Ammon's horn (tissue), 1 donor: ENCODE results near the gene ANKS1A.
"Not testable (repeated sequence)": the region's sequence is repeated elsewhere in the genome, so short reads cannot be mapped to it uniquely, and the experiment has no call there.

Source experiments
- DNase-seq: peaks from one replicate; pipeline ENCODE4 v3.0.0-alpha.2; 2016; ENCODE audit warnings: low spot score

The ANKS1A gene

GRCh38 chr6:34999153-34999552 lies 110.1 kb downstream of the ANKS1A start:
- not testable (repeated sequence) for DNase-seq

GRCh38 chr6:34999962-35000361 lies 110.9 kb downstream of the ANKS1A start:
- DNase-seq, result not testable (repeated sequence)

GRCh38 chr6:35001349-35001748 lies 112.3 kb downstream of the ANKS1A start:
- not testable (repeated sequence) for DNase-seq

GRCh38 chr6:35003886-35004530 lies 115.0 kb downstream of the ANKS1A start:
- not testable (repeated sequence) for DNase-seq

DNA sequence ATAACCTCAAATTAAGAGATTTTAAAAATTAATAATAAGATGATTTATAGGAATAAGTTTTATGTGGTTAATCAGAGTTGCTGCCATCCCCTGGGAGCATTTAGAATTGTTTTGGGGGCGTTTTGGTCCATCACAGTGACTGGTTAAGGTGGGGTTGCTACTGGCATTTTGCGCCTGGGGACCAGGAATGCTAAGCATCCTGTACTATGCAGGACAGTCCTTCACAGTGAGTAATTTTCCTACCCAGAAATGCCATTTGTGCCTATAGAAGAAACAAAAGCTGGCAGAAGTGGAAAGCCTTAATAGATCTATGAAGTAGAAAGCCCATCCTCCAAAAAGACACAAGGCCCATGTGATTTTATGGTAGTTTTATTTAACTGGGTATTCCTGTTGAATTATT lies 118.0 kb downstream of the ANKS1A start:
- DNase-seq, result no peak

GRCh38 chr6:35008858-35009257 lies 119.8 kb downstream of the ANKS1A start:
- DNase-seq, result peak; percentile 90

DNA sequence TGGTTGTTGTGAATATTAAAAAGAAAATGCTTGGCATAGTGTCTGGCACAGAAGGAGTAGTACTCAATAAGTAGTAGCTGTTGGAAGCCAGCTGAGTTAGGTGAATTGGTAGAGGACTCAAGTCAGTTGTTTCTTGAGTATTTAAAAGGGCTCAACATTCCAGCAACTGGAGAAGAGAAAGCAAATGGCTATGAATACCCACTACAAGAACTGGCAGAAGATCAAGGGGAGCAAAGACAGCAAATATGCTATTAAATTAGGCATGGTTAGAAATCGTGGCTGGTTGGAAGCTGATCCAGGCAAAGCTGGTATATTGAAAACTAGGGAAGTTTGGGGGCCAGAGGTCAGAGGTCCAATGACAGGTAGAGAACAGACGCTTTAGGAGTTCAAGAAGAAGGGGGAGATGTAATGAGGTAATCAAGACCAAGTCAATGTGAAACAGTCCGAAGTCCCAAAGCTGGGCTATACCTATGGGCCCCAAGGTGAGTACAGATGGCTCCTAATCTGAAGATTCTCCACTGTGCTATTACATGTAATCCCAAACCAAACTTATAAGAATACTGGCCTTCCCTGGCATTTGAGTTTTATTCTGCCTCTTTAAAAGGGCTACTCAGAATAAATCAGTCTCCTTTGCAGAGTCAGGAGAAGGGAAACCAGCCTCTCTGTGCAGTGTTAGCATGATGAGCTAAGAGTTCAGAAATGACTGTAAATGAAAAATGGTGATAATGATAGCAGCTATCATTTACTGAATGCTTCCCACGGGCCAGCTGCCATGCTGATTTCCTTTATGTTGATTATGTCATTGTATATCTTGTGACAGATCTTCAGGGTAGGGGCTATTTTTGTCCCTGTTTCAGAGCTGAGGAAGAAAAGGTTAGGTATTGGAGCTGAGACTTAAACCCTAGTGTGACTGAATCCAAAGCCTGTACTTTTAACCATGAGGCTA lies 122.3 kb downstream of the ANKS1A start:
- no peak for DNase-seq

DNA sequence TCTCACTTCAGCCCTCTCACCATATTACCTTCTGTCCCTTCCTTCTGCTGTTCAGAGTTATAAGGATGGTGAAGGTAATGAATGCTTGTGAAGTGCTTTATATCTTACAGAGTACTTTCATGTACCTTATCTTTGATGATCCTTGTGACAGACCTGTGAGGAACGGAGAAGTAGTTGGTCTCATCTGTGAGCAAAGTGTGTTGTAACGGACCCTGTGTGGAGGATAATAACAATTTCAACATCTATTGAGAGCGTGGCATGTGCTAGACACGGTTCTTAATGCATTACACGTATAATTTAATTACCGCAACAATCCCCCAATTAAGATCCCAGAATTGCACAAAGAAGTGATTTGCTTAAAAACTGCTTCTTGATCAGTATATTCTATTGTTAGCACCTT lies 124.6 kb downstream of the ANKS1A start:
- no peak for DNase-seq

DNA sequence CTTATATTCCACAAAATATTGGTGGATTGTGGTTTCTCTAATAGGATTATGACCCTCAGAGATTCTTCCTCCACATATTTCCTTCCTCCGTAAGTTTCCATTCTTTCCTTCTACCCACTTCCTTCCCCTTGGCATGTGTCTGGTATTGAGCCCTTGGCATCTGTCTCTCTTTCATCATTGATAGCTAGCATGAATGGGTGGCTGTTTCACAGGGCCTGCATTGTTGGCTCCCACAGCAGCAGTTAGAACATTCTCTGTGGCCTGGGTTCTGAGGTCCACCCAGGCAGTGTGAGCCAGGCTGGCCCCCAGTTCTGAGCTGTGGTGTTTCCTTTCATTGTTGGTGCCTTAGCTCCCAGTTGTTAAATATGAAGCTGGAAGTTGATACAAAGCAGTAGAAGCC lies 125.3 kb downstream of the ANKS1A start:
- DNase-seq, result peak; percentile 94

GRCh38 chr6:35014786-35015185 lies 125.7 kb downstream of the ANKS1A start:
- no peak for DNase-seq

- no peak for DNase-seq
Observed at GRCh38 chr6:35015476-35015875, 126.4 kb downstream of the ANKS1A start.

DNA sequence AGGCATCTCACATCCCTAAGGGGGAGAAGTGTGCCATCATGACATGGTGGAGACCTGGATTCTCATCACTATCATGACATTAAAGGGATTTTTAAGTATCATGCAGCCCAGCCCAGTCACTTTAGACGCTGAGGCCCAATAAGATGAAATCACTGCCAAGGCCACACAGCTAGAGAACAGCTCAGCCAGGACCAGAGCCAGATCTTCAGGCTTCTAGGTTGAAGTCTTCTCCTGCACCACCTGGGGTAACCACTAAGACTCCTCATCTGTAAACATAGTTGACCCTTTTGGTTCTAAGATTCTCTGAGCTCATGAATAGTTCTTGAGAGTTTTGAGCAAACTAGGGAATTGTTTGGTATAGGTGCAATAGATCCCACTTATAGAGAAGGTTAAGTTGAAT lies 126.9 kb downstream of the ANKS1A start:
- no peak for DNase-seq

DNA sequence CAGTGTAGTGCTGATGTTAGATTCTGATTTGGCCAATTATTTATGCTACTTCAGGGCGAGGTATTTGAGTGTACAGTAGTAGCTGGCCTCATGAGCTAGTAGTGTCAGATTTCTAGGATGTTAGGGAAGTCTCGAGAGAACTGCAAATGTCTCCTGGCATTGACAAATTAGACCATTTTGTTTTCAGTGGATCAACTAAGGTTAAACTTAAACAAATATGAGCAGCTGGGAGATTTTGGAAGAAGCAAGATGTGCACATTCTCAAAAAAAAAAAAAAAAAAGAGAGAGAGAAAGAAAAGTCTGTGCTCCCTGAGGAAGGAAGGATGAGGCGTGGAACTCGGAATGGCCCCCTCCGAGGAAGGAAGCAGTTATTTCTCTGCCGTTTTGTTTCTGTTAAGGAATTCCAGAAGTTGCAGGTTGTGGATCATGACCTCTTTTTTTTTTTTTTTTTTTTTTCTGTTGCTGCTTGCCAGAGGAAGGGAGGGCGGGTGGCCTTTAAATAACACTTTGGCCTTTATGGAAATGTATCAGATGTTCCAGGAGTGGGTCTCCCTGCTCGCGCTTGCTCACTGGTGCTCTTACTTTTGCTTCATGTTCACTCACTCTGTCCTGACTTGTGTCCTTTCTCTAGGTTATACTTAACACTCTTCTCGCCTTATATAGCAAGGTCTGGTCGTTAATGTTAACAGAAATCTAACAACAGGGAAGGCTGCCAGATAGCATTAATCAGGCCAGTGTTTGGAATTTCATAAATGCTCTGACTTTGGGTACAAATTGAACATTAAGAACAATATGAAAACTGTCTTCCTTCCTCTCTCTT lies 127.7 kb downstream of the ANKS1A start:
- no peak for DNase-seq

DNA sequence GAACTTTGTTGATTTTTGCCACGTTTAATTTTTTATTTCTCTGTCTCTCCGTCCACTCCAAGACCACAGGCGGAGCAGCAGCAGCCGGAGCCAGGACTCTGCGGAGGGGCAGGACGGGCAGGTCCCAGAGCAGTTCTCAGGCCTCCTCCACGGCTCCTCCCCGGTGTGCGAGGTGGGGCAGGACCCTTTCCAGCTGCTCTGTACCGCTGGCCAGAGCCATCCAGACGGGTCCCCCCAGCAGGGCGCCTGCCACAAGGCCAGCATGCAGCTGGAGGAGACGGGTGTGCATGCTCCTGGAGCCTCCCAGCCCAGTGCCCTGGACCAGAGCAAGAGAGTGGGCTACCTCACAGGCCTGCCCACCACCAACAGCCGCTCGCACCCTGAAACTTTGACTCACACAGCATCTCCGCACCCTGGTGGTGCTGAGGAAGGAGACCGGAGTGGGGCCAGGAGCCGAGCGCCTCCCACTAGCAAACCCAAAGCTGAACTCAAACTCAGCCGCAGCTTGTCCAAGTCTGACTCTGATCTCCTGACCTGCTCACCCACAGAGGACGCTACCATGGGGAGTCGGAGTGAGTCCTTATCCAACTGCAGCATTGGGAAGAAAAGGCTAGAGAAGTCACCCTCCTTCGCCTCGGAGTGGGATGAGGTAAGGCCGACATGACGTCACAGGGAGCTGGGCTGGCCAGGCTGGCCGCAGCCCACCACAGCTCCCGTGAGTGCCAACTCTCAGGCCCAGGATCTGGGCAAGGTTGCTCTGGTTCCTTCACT lies 128.5 kb downstream of the ANKS1A start:
- no peak for DNase-seq

DNA sequence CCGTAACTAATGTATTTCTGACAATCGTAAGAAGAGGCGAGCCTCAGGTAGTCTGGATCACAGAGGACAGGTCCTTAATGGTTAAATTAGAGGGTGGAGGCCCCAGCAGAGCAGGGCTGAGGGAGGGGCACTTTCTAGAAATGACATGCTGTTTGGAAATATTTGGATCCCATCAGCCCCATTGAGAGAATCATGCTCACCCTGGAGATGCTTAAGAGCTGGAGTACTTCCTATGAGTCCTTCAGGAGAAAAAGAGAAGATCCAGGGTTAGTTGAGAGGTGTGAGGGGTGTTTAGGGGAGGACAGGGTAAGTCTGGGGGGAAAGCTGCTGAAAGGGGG lies 129.1 kb downstream of the ANKS1A start:
- no peak for DNase-seq

DNA sequence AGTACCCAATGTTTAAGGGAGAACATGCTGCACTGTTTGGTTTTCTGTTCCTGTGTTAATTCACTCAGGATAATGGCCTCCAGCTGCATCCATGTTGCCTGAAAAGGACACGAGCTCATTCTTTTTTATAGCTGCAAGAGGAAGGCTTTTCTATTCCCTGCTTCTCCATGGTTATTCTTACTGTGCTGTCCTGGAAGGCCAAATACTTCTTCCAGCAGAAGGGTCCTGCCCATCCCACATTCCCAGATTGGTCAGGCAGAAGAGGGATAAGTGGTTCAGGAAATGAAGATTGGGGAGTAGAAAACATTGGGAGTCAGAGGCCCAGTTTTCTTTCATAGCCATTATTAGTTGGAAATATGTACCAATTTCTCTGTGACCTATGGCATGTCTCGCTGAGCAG lies 129.7 kb downstream of the ANKS1A start:
- no peak for DNase-seq

DNA sequence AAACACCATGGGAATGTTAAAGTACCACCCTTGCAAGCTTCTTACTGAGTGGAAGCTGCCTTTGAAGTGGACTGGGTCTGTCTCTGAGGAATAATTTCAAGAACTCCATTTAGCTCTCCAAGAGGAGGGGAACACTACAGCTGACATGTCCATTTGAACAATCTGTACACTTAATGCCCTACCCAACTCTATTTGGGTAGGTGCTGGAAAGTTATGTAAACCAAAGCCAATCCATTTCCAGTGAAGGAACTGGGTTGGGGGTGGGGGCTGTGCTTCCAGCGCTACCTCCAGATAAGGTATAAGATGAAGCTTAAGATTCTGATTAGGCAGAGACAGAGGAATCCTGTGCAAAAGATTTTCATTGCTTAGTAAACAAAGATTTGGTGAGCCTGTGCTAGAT lies 130.1 kb downstream of the ANKS1A start:
- no peak for DNase-seq

GRCh38 chr6:35019831-35020230 lies 130.8 kb downstream of the ANKS1A start:
- DNase-seq, result no peak

- no peak for DNase-seq
Observed at GRCh38 chr6:35021004-35021403, 131.9 kb downstream of the ANKS1A start.

GRCh38 chr6:35023091-35024000 lies 134.3 kb downstream of the ANKS1A start:
- DNase-seq, result no peak
